ENCODE results near the gene IP6K3.

Gene IP6K3

GRCh38 chr6:33759887-33760629 is 13.4 kb upstream of the IP6K3 start:
- no peak for DNase-seq (ENCODE audit: low spot score)

- DNase-seq (ENCODE audit: low spot score): no peak
Measured at GRCh38 chr6:33758815-33759216, 12.1 kb upstream of the IP6K3 start.

GRCh38 chr6:33757906-33758305 is 11.2 kb upstream of the IP6K3 start:
- DNase-seq (ENCODE audit: low spot score): no peak

- no peak for DNase-seq (ENCODE audit: low spot score)
Measured at GRCh38 chr6:33757113-33757512, 10.4 kb upstream of the IP6K3 start.

GRCh38 chr6:33756211-33756954 is 9.7 kb upstream of the IP6K3 start:
- no peak for DNase-seq (ENCODE audit: low spot score)

GRCh38 chr6:33755070-33755869 is 8.6 kb upstream of the IP6K3 start:
- DNase-seq (ENCODE audit: low spot score): no peak

GRCh38 chr6:33754222-33754621 is 7.5 kb upstream of the IP6K3 start:
- DNase-seq (ENCODE audit: low spot score): no peak

GRCh38 chr6:33752646-33753015 is 5.9 kb upstream of the IP6K3 start:
- no peak for DNase-seq (ENCODE audit: low spot score)

GRCh38 chr6:33751771-33752645 is 5.3 kb upstream of the IP6K3 start:
- no peak for DNase-seq (ENCODE audit: low spot score)

GRCh38 chr6:33750244-33750991 is 3.7 kb upstream of the IP6K3 start:
- no peak for DNase-seq (ENCODE audit: low spot score)

GRCh38 chr6:33749401-33749800 is 2.7 kb upstream of the IP6K3 start:
- no peak for DNase-seq (ENCODE audit: low spot score)

GRCh38 chr6:33748841-33749240 is 2.1 kb upstream of the IP6K3 start:
- no peak for DNase-seq (ENCODE audit: low spot score)

- DNase-seq (ENCODE audit: low spot score): no peak
Measured at GRCh38 chr6:33747823-33748222, 1.1 kb upstream of the IP6K3 start.

GRCh38 chr6:33746036-33746600 is 587 bp downstream of the IP6K3 start:
- no peak for DNase-seq (ENCODE audit: low spot score)

GRCh38 chr6:33745548-33745947 is 1.2 kb downstream of the IP6K3 start:
- DNase-seq (ENCODE audit: low spot score): no peak

GRCh38 chr6:33744895-33745546 is 1.7 kb downstream of the IP6K3 start:
- peak; percentile 66 for DNase-seq (ENCODE audit: low spot score)

- peak; percentile 89 for DNase-seq (ENCODE audit: low spot score)
Measured at GRCh38 chr6:33744001-33744848, 2.5 kb downstream of the IP6K3 start.

- no peak for DNase-seq (ENCODE audit: low spot score)
Measured at GRCh38 chr6:33742837-33743236, 3.9 kb downstream of the IP6K3 start.

- no peak for DNase-seq (ENCODE audit: low spot score)
Measured at GRCh38 chr6:33742092-33742491, 4.6 kb downstream of the IP6K3 start.

All from D341Med (cell line).